ENCODE results near the gene RPL10.
A peak's percentile ranks its signal among the peaks of the same experiment; 100 is the strongest.

The RPL10 gene

GRCh38 chrX:154403858-154404257 is 5.7 kb downstream of the RPL10 start:
- Histone ChIP-seq H3K4me3 (ENCODE audit: low read depth, low read length, poor library complexity, severe bottlenecking) (no peak overlapping the region), H3K27me3 (ENCODE audit: insufficient read depth, low read length) (no peaks in the 10 kb centered on the region), H3K4me2 (ENCODE audit: low read length) (no peak overlapping the region), H2AFZ (ENCODE audit: low read length) (no peak overlapping the region), H3F3A (ENCODE audit: insufficient read depth, low read length) (peaks cover 10% of the 10 kb centered on the region), H3K27ac (ENCODE audit: low read depth, low read length, poor library complexity, severe bottlenecking) (no peak overlapping the region), H4K20me1 (ENCODE audit: insufficient read depth, low read length) (no peaks in the 10 kb centered on the region), H3K36me3 (ENCODE audit: insufficient read depth, low read length) (peaks cover 27% of the 10 kb centered on the region), H3K9ac (ENCODE audit: low read length) (no peak overlapping the region), H3K79me2 (ENCODE audit: insufficient read depth, low read length) (peaks cover 2% of the 10 kb centered on the region; the same call in 1 of the 2 replicates), H3K4me1 (ENCODE audit: insufficient read depth, low read length, severe bottlenecking) (peaks cover 23% of the 10 kb centered on the region), H3K9me2 (ENCODE audit: low read depth, low read length) (no peaks in the 10 kb centered on the region), H3K9me3 (ENCODE audit: low read length) (no peaks in the 10 kb centered on the region)
- TF ChIP-seq EZH2 (IDR thresholded peaks at IDR 0.05; ENCODE audit: borderline replicate concordance, low read length), result no peak
- TF ChIP-seq CTCF (IDR thresholded peaks at IDR 0.05; ENCODE audit: low read length), result no peak

- H3K9me3 ChIP-seq (ENCODE audit: low read length), result no peaks in the 10 kb centered on the region
- TF ChIP-seq EZH2 (IDR thresholded peaks at IDR 0.05; ENCODE audit: borderline replicate concordance, low read length) (no peak), CTCF (IDR thresholded peaks at IDR 0.05; ENCODE audit: low read length) (no peak)
Measured at GRCh38 chrX:154404625-154405192, 6.5 kb downstream of the RPL10 start.

GRCh38 chrX:154408659-154409221 is 10.6 kb downstream of the RPL10 start:
- Histone ChIP-seq H3K9me2 (ENCODE audit: low read depth, low read length) (no peaks in the 10 kb centered on the region), H3F3A (ENCODE audit: insufficient read depth, low read length) (no peaks in the 10 kb centered on the region), H3K4me2 (ENCODE audit: low read length) (peak overlapping the region; percentile 90), H3K79me2 (ENCODE audit: insufficient read depth, low read length) (no peaks in the 10 kb centered on the region), H2AFZ (ENCODE audit: low read length) (no peak overlapping the region), H3K27me3 (ENCODE audit: insufficient read depth, low read length) (no peaks in the 10 kb centered on the region), H3K36me3 (ENCODE audit: insufficient read depth, low read length) (no peaks in the 10 kb centered on the region), H3K27ac (ENCODE audit: low read depth, low read length, poor library complexity, severe bottlenecking) (peak overlapping the region; percentile 86), H3K9me3 (ENCODE audit: low read length) (no peaks in the 10 kb centered on the region), H3K9ac (ENCODE audit: low read length) (peak overlapping the region; percentile 68), H4K20me1 (ENCODE audit: insufficient read depth, low read length) (no peaks in the 10 kb centered on the region), H3K4me3 (ENCODE audit: low read depth, low read length, poor library complexity, severe bottlenecking) (peak overlapping the region; percentile 63), H3K4me1 (ENCODE audit: insufficient read depth, low read length, severe bottlenecking) (peaks cover 32% of the 10 kb centered on the region)
- TF ChIP-seq CTCF (IDR thresholded peaks at IDR 0.05; ENCODE audit: low read length) (no peak), EZH2 (IDR thresholded peaks at IDR 0.05; ENCODE audit: borderline replicate concordance, low read length) (no peak)

More at GRCh38 chrX:154404625-154405192, 6.5 kb downstream of the RPL10 start:
- Histone ChIP-seq H3K4me1 (ENCODE audit: insufficient read depth, low read length, severe bottlenecking) (peaks cover 23% of the 10 kb centered on the region), H3K4me2 (ENCODE audit: low read length) (no peak overlapping the region), H3F3A (ENCODE audit: insufficient read depth, low read length) (peaks cover 6% of the 10 kb centered on the region; the same call in 1 of the 2 replicates), H3K27ac (ENCODE audit: low read depth, low read length, poor library complexity, severe bottlenecking) (no peak overlapping the region), H2AFZ (ENCODE audit: low read length) (no peak overlapping the region), H3K9me2 (ENCODE audit: low read depth, low read length) (no peaks in the 10 kb centered on the region), H4K20me1 (ENCODE audit: insufficient read depth, low read length) (no peaks in the 10 kb centered on the region), H3K9ac (ENCODE audit: low read length) (no peak overlapping the region), H3K36me3 (ENCODE audit: insufficient read depth, low read length) (peaks cover 19% of the 10 kb centered on the region; the same call in 1 of the 2 replicates), H3K27me3 (ENCODE audit: insufficient read depth, low read length) (no peaks in the 10 kb centered on the region), H3K4me3 (ENCODE audit: low read depth, low read length, poor library complexity, severe bottlenecking) (no peak overlapping the region), H3K79me2 (ENCODE audit: insufficient read depth, low read length) (no peaks in the 10 kb centered on the region)

Measured in OCI-LY1 (cell line).